Cardiac muscle cell (in vitro differentiated cells and primary cell): ENCODE results near the gene SLC25A42. TPM values are rescaled to one million over a fixed set of nuclear protein-coding genes. Genes with fewer than 3 reads are reported as not detected.

Experiments
- DNase-seq, 2 donors: peaks; one replicate each; pipeline versions ENCODE4 v3.0.0 to v3.0.0-alpha.2; 2010 to 2017; ENCODE audit warnings: low read depth in 1 of 2, low spot score in 1 of 2
- H3K27ac ChIP-seq: fragments of 200-600 bp; sonication (generic); 2 replicates; pipeline ENCODE4 v1.5.1; 2016
- H3K27me3 ChIP-seq: fragments of 200-600 bp; sonication (generic); 2 replicates; pipeline ENCODE4 v1.6.0; 2016; ENCODE audit warnings: control low read depth
- H3K36me3 ChIP-seq: fragments of 200-600 bp; sonication (generic); 2 replicates; pipeline ENCODE4 v1.5.1; 2016; ENCODE audit warnings: control low read depth
- H3K4me1 ChIP-seq: fragments of 200-600 bp; sonication (generic); 2 replicates; pipeline ENCODE4 v1.8.1; 2017; ENCODE audit warnings: low read depth, mild to moderate bottlenecking, mixed run types
- H3K4me3 ChIP-seq: fragments of 200-600 bp; sonication (generic); 2 replicates; pipeline ENCODE4 v1.5.1; 2016; ENCODE audit warnings: mild to moderate bottlenecking
- H3K9me3 ChIP-seq: fragments of 200-600 bp; sonication (generic); 2 replicates; pipeline ENCODE4 v1.5.1; 2017; ENCODE audit warnings: low read depth, mild to moderate bottlenecking, control low read depth
- polyA plus RNA-seq: library from polyadenylated mRNA; unstranded; fragments of >200 nt; fragmentation: Nextera tagmentation; extraction: Ambion mirVana; gene quantifications from 2 replicates; pipeline ENCODE4 v1.2.1, GENCODE V29; 2016
- total RNA-seq: library from RNA; depleted of rRNA; stranded (reverse); fragments of >200 nt; gene quantifications from 2 replicates; pipeline ENCODE4 v1.2.3, GENCODE V29; 2016
- TF ChIP-seq, protein P1 (sequence below): IDR thresholded peaks from 2 replicates; pipeline ENCODE4 v1.5.1; 2012; ENCODE audit warnings: low read depth, mild to moderate bottlenecking, low read length

The SLC25A42 gene
- total and polyA plus RNA-seq, 2 experiments from 2014 or later, result 30.4 to 31.3 TPM

GRCh38 chr19:19120308-19121231, 56.8 kb downstream of the SLC25A42 start:
- no peaks in the 10 kb centered on the region for H3K27me3 ChIP-seq
- H3K27ac ChIP-seq, result peak overlapping the region; percentile 75
- TF ChIP-seq, protein P1, sequence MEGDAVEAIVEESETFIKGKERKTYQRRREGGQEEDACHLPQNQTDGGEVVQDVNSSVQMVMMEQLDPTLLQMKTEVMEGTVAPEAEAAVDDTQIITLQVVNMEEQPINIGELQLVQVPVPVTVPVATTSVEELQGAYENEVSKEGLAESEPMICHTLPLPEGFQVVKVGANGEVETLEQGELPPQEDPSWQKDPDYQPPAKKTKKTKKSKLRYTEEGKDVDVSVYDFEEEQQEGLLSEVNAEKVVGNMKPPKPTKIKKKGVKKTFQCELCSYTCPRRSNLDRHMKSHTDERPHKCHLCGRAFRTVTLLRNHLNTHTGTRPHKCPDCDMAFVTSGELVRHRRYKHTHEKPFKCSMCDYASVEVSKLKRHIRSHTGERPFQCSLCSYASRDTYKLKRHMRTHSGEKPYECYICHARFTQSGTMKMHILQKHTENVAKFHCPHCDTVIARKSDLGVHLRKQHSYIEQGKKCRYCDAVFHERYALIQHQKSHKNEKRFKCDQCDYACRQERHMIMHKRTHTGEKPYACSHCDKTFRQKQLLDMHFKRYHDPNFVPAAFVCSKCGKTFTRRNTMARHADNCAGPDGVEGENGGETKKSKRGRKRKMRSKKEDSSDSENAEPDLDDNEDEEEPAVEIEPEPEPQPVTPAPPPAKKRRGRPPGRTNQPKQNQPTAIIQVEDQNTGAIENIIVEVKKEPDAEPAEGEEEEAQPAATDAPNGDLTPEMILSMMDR, result no peak
- H3K36me3 ChIP-seq, result peaks cover 3% of the 10 kb centered on the region
- H3K4me1 ChIP-seq, result peaks cover 7% of the 10 kb centered on the region
- H3K4me3 ChIP-seq, result no peak overlapping the region
- DNase-seq, result peak; percentile 95
- H3K9me3 ChIP-seq, result no peaks in the 10 kb centered on the region

DNA sequence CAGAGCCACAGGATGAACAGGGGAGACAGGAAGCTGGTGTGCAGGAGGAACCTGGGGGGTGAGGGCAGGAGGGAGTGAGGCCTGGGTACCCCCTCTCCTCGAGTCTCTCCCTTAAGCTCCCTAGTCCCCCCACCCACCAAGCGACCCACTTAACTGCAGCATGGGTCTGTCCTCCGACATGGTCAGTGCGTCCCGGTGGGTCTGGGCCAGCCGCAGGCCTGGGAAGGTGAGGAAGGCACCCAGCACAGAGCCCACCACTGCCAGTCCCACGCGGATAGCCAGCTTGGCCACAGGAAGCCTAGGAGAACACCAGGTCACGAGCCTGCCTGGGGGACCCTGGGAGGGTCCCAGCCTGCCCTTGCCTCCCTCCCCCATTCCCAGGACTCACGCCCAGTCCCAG, 57.6 kb downstream of the SLC25A42 start:
- Histone ChIP-seq H3K27ac (peak overlapping the region; percentile 71), H3K4me1 (peaks cover 7% of the 10 kb centered on the region)

GRCh38 chr19:19122902-19123301, 59.1 kb downstream of the SLC25A42 start:
- Histone ChIP-seq H3K4me3 (no peak overlapping the region), H3K27me3 (no peaks in the 10 kb centered on the region), H3K36me3 (peaks cover 3% of the 10 kb centered on the region), H3K4me1 (peaks cover 7% of the 10 kb centered on the region), H3K27ac (no peak overlapping the region), H3K9me3 (no peaks in the 10 kb centered on the region)
- DNase-seq, result no peak
- TF ChIP-seq, protein P1, result no peak

More for the DNA sequence above, 57.6 kb downstream of the SLC25A42 start:
- no peaks in the 10 kb centered on the region for H3K9me3 ChIP-seq
- TF ChIP-seq, protein P1, result no peak
- H3K27me3 ChIP-seq, result no peaks in the 10 kb centered on the region
- DNase-seq, result no peak
- H3K36me3 ChIP-seq, result peaks cover 3% of the 10 kb centered on the region
- H3K4me3 ChIP-seq, result no peak overlapping the region

- TF ChIP-seq, protein P1, result no peak
- Histone ChIP-seq H3K4me1 (peaks cover 7% of the 10 kb centered on the region), H3K9me3 (no peaks in the 10 kb centered on the region), H3K4me3 (no peak overlapping the region), H3K36me3 (peaks cover 3% of the 10 kb centered on the region), H3K27ac (no peak overlapping the region), H3K27me3 (no peaks in the 10 kb centered on the region)
- no peak for DNase-seq
Observed at GRCh38 chr19:19123386-19123785, 59.6 kb downstream of the SLC25A42 start.

DNA sequence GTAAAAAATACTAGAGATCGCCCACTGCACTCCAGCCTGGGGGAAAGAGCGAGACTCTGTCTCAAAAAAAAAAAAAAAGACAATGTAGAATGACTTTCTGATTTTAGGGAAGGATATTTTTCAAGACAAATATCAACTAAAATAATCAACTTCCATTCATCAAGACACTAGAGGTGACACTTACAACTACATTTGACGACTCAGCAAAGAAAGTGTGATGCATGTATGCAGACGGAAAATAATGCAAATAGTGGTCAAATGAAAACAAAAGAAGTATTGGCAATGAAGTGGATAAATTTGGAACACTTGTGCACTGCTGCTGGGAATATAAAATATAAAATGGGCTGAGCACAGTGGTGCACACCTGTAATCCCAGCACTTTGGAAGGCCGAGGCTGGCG, 62.3 kb downstream of the SLC25A42 start:
- peaks cover 3% of the 10 kb centered on the region for H3K36me3 ChIP-seq
- TF ChIP-seq, protein P1, result no peak
- H3K4me1 ChIP-seq, result no peaks in the 10 kb centered on the region
- DNase-seq, result no peak
- H3K27me3 ChIP-seq, result no peaks in the 10 kb centered on the region
- no peaks in the 10 kb centered on the region for H3K9me3 ChIP-seq
- H3K27ac ChIP-seq, result no peak overlapping the region
- no peak overlapping the region for H3K4me3 ChIP-seq
